Measurements from ENCODE around the gene UGT3A2.

Gene UGT3A2, protein sequence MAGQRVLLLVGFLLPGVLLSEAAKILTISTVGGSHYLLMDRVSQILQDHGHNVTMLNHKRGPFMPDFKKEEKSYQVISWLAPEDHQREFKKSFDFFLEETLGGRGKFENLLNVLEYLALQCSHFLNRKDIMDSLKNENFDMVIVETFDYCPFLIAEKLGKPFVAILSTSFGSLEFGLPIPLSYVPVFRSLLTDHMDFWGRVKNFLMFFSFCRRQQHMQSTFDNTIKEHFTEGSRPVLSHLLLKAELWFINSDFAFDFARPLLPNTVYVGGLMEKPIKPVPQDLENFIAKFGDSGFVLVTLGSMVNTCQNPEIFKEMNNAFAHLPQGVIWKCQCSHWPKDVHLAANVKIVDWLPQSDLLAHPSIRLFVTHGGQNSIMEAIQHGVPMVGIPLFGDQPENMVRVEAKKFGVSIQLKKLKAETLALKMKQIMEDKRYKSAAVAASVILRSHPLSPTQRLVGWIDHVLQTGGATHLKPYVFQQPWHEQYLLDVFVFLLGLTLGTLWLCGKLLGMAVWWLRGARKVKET
- total RNA-seq, result 0 to 0.12 (median 0) reads per million in 9 experiments

DNA sequence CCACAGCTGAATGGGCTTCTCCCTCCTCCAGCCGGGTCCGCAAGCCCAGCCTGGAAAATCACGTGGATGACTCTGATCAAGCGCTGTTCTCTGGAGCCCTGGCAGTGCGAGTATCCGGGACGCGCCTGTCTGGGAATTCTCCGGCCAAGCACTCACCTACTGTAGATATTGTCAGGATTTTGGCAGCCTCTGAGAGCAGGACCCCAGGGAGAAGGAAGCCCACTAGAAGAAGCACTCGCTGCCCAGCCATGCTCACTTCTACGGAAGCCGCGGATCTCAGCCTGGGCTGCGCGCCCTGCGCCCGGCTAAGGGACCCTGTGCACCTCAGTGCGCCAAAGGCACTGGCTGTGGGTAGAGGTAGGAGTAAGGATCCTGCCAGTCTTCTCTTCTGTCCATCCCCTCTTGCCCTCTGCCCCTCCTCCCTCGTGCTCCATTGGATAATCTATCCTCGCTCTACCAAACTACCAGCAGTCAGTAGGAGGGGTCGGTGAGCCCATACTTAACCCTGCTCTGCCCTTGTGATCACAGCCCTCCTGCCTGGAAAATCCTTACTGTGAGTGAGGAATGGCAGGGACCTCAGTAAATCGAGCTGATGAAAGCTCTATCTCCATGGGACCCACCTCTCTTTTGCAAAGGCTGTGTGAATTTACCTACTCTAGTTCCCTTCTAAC, at the start of gene UGT3A2:
TSS of gene UGT3A2 (minus strand) at position 343 of the 671 bp plus-strand sequence. CDS start at position 250, 93 bp downstream.
- Mint-ChIP-seq H3K27me3 (peaks cover 31 to 72% of the 10 kb centered on the region in 2 donors), H3K9me3 (no peaks in the 10 kb centered on the region), H3K36me3 (ENCODE audit: insufficient read depth) (no peaks in the 10 kb centered on the region), H3K4me3 (peak within 1 kb of the TSS in 1 of 2 donors; percentile 7), H3K4me1 (ENCODE audit: low read depth in 2 of 2) (peaks cover 10% of the 10 kb centered on the region in 2 donors), H3K27ac (no peak within 1 kb of the TSS)
- no peak for ATAC-seq (replicated peaks)
- no peak for DNase-seq

DNA sequence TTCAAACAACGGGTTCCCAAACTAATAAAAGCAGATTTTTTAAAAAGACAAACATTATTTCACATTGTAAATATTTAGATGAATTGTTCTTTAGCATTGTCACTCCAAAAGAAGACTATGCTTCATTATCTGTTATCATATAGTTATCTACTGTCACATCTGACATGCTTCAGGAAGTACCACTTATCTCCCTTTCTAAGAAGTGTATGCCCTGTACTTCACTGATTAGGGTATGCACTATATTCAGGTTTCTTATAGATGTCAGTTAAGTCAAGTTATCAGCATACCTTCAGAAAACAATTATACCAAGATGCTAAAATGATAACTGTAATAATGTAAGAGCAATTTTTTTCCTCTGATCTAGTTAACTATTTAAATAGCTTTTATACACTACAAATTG, 44.6 kb upstream of the UGT3A2 start:
- H3K9me3 Mint-ChIP-seq, result no peaks in the 10 kb centered on the region
- no peak overlapping the region for H3K4me3 Mint-ChIP-seq
- peaks cover 50% of the 10 kb centered on the region for H3K36me3 Mint-ChIP-seq (ENCODE audit: insufficient read depth)
- DNase-seq (no peak), ATAC-seq (replicated peaks) (no peak)
- H3K27me3 Mint-ChIP-seq, result no peaks in the 10 kb centered on the region
- no peaks in the 10 kb centered on the region for H3K4me1 Mint-ChIP-seq (ENCODE audit: low read depth in 2 of 2)
- no peak overlapping the region for H3K27ac Mint-ChIP-seq

DNA sequence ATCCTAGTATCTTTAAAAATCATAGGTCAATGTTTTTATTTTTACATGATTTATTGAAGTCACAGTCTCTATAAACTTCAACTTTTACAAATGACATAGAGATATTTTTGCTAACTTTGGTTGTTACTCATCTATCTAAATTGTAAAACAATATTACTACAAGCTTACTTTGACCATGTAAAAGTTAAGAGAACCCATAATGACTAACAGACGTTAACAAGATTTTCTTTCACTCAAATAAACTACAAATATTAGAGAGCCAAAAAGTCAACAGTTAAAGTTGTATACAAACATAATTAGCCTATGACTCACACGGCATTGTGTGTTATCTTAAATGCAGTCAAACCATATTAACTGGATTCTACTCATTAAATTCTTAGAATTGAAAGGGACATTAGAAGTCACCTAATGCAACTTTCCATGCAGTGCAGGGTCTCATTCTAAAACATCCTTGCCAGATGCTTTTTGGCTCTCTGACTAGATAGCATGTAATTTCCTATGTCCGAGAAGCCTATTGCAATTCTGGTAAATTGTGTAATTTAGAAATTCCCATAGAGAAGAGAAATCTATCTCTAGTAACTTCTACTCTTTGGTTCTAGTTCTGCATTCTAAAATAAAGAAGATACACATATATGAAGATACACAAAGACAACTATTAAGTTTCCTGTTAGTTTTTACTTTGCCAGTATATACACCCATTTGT, 42.2 kb upstream of the UGT3A2 start:
- Mint-ChIP-seq H3K9me3 (no peaks in the 10 kb centered on the region), H3K4me3 (no peak overlapping the region), H3K27ac (no peak overlapping the region), H3K27me3 (no peaks in the 10 kb centered on the region), H3K4me1 (ENCODE audit: low read depth in 2 of 2) (no peaks in the 10 kb centered on the region), H3K36me3 (ENCODE audit: insufficient read depth) (peaks cover 59% of the 10 kb centered on the region)
- ATAC-seq (replicated peaks), result no peak
- DNase-seq, result no peak

DNA sequence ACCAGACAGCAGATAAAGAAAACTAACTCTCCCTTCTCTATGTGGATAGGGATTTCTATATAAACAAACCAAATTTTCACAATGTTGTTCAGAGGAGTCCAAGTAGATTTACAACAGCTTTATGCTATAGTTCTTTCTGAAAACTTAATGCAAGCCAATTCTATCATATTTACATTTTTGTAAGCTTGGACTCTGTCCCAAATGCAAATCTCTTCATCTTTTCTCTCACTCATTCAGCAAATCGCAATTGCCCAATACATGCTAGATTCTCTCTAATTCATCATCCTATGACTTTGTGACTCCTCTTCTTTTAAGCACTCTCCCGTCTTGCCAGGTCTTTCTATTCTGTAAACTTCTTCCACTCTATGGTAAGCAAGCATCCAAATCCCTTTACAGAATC, 39.1 kb upstream of the UGT3A2 start:
- ATAC-seq (replicated peaks), result no peak
- Mint-ChIP-seq H3K4me1 (ENCODE audit: low read depth in 2 of 2) (no peaks in the 10 kb centered on the region), H3K9me3 (no peaks in the 10 kb centered on the region), H3K27me3 (no peaks in the 10 kb centered on the region), H3K4me3 (no peak overlapping the region), H3K27ac (peak overlapping the region in 1 of 2 donors; percentile 9), H3K36me3 (ENCODE audit: insufficient read depth) (peaks cover 46% of the 10 kb centered on the region)
- DNase-seq, result no peak

DNA sequence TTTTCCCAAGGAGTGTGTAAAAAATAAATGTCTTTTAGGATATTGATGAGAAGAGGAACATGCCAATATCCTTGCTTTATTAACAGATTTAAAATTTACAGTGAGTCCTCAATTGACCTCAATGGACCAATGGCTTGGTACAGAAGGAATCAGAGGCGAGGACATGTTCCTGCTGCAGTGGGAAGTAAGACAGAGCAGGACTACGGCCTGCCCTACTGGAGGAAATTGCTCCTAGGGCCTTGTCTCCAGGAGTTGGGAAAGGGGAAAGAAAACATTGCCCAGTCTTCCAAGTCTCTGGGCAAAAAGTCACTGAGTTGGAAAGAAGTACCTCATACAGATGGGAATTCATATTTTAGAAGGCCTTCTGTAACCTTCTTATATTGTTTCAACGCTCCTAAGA, 33.1 kb upstream of the UGT3A2 start:
- Mint-ChIP-seq H3K9me3 (no peaks in the 10 kb centered on the region), H3K36me3 (ENCODE audit: insufficient read depth) (peaks cover 5% of the 10 kb centered on the region), H3K27ac (peak overlapping the region in 1 of 2 donors; percentile 55), H3K4me3 (no peak overlapping the region), H3K4me1 (ENCODE audit: low read depth in 2 of 2) (no peaks in the 10 kb centered on the region), H3K27me3 (no peaks in the 10 kb centered on the region)
- DNase-seq, result no peak
- no peak for ATAC-seq (replicated peaks)

DNA sequence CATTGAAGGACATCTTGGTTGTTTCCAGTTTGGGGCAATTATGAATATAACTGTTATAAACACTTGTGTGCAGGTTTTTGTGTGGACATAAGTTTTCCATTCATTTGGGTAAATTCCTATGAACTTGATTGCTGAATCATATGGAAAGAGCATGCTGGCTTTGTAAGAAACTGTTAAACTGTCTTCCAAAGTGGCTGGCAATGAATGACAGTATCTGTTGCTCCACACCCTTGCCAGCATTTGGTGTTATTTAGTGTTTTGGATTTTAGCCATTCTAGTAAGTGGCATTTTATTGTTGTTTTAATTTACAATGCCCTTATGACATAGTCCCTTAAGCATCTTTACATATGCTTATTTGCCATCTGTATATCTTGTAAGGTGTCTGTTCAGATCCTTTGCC, 29.8 kb upstream of the UGT3A2 start:
- peaks cover 0 to 2% of the 10 kb centered on the region in 2 donors for H3K9me3 Mint-ChIP-seq
- H3K4me1 Mint-ChIP-seq (ENCODE audit: low read depth in 2 of 2), result no peaks in the 10 kb centered on the region
- H3K27ac Mint-ChIP-seq, result no peak overlapping the region

DNA sequence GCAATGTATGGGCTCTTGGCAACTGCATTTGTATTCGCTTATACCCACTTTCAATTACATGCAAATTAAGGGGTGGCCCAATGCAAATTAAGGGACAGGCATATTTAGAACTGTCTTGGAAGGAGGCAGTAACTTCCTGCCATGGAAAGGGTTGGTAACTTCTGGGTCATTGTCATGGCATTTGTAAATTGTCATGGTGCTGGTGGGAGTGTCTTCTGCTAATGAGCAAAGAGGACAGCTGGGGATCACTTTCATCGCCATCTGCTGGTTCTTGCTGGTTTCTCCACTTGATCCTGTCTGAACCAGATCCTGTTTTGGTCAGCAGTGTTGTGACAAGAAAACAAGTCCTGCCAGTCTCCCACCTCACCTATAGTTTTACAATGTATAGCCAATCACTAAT, 23.3 kb upstream of the UGT3A2 start:
- no peaks in the 10 kb centered on the region for H3K4me1 Mint-ChIP-seq (ENCODE audit: low read depth in 2 of 2)

More for the DNA sequence above, 29.8 kb upstream of the UGT3A2 start:
- H3K27me3 Mint-ChIP-seq, result no peaks in the 10 kb centered on the region
- DNase-seq (no peak), ATAC-seq (replicated peaks) (no peak)
- H3K4me3 Mint-ChIP-seq, result no peak overlapping the region
- no peaks in the 10 kb centered on the region for H3K36me3 Mint-ChIP-seq (ENCODE audit: insufficient read depth)

DNA sequence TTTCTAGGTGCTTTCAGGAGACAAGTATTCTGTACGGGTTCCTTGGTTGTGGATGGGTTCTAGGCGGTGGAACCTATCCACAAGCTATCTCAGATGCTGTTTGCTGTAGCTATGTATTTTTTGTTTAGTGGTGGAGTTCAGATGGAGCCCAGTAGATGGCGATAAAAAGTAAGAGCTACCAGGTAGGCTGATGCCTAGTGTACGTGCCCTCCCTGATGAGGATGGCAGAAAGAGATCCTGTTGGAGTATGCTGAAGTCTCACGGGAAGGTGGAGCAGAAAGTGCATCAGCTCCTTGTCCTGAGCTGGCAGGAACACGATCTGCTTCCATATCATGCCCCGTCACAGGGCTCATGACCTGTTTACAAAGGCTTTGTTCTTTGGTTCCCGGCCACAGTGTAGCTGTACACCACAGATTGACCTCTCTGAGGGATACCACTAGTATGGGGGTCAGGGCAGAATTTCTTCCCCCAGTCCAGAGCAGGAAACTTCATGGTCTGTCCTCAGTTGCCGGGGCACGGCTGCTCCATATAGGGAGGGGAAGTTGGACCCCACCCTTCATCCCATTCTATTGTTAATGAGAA, 12.6 kb upstream of the UGT3A2 start:
- peak; percentile 8 to 23 (median 8) for DNase-seq
- peaks cover 46 to 48% of the 10 kb centered on the region in 2 donors for H3K27me3 Mint-ChIP-seq
- no peaks in the 10 kb centered on the region for H3K4me1 Mint-ChIP-seq (ENCODE audit: low read depth in 2 of 2)
- no peaks in the 10 kb centered on the region for H3K9me3 Mint-ChIP-seq
- no peak overlapping the region for H3K4me3 Mint-ChIP-seq
- peak; percentile 74 for ATAC-seq (replicated peaks)
- H3K36me3 Mint-ChIP-seq (ENCODE audit: insufficient read depth), result no peaks in the 10 kb centered on the region
- H3K27ac Mint-ChIP-seq, result no peak overlapping the region

More for the DNA sequence above, 23.3 kb upstream of the UGT3A2 start:
- H3K9me3 Mint-ChIP-seq, result peaks cover 4 to 5% of the 10 kb centered on the region in 2 donors
- no peak overlapping the region for H3K4me3 Mint-ChIP-seq
- peaks cover 21 to 22% of the 10 kb centered on the region in 2 donors for H3K27me3 Mint-ChIP-seq
- H3K36me3 Mint-ChIP-seq (ENCODE audit: insufficient read depth), result no peaks in the 10 kb centered on the region
- ATAC-seq (replicated peaks), result no peak
- no peak overlapping the region for H3K27ac Mint-ChIP-seq
- DNase-seq, result no peak

DNA sequence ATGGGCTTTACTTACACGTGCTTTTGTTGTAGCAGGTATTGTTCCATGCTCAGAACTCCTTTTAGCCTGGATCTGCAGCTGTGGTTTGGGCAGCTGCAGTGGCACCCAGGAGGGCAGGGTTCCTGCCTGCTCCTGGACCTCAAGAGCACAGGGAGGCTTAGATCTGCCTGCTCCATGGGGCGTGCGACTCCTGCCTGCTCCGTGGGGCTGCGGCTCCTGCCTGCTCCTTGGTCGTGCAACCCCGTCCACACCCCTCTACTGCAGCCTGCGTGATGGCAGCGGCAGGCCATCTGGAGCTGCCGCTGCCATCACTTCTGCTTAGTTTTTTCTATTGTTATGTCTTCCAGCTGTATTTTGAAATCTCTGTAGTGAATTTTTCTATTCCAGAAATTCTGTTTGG, 11.7 kb upstream of the UGT3A2 start:
- DNase-seq (no peak), ATAC-seq (replicated peaks) (no peak)
- peaks cover 43 to 45% of the 10 kb centered on the region in 2 donors for H3K27me3 Mint-ChIP-seq
- H3K36me3 Mint-ChIP-seq (ENCODE audit: insufficient read depth), result no peaks in the 10 kb centered on the region
- peaks cover 0 to 1% of the 10 kb centered on the region in 2 donors for H3K4me1 Mint-ChIP-seq (ENCODE audit: low read depth in 2 of 2)
- H3K27ac Mint-ChIP-seq, result no peak overlapping the region
- no peaks in the 10 kb centered on the region for H3K9me3 Mint-ChIP-seq
- H3K4me3 Mint-ChIP-seq, result no peak overlapping the region

DNA sequence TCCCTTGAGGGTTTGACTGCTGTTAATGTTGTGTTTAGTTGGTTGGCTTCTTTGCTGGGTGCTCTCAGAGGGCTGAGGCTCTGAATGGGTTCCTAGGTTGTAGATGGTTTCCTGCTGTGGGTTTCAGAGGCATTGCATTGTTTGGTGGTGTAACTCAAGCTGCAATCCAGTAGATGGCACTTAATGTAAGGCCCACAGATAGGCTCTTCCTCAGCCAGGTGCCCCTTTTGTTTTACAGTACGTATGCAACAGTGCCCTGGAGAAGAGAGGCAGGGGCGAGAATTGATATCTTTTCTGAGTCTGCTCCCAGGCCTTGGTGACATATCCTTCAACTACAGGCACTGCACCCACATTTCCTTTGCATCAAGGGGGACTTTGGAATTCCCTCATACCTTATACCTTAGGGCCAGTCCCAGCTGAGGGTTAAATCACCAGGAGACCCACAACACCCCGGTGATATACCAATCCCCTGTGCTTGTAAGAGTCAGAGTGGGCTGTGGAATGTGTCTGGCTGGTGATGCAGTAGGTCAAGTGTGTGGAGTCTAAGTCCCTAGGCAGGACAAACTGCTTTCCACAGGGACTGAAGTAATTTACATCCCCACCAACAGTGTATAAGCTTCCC, 7.0 kb upstream of the UGT3A2 start:
- Mint-ChIP-seq H3K27me3 (peaks cover 28 to 52% of the 10 kb centered on the region in 2 donors), H3K9me3 (no peaks in the 10 kb centered on the region), H3K27ac (no peak overlapping the region), H3K4me3 (no peak overlapping the region), H3K4me1 (ENCODE audit: low read depth in 2 of 2) (peaks cover 6 to 11% of the 10 kb centered on the region in 2 donors), H3K36me3 (ENCODE audit: insufficient read depth) (no peaks in the 10 kb centered on the region)
- DNase-seq (no peak), ATAC-seq (replicated peaks) (peak; percentile 32)

DNA sequence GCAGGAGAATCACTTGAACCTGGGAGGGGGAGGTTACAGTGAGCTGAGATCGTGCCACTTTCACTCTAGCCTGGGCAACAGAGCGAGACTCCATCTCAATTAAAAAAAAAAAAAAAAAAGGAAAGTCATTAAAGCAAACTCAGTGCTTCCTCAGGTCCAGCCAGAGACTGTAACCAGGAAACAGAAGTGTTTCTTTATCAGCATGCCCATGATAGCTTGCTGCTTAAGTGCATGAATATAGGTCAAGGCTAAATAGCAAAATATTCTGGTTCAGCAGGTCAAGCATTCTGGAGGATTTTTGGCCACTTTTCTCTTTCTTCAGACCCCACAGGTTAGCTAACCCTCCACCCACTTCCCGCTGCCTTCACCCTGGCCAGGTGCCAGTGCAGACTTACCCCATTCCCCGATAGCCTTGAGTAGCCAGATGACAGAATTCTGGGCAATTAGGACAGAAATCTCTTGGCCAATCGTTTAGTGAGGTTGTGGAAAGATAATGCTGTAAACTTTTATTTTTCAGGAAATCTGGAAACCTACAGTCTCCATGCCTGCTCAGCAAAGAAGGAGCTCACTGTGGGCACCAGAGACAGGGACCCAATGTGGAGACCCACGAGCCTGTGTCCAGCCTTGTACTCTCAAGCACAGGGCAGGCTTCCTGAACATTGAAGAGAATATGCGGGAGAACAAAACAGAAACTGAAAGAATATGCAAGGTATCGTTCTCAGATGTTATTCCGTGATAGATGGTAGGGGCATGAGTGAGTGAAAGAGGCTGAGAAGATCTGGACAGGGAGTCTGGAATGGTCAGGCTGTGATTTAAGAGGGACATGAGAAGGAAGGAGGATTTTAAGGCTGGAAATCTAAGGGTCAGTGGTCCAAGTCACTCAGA, 4.2 kb upstream of the UGT3A2 start:
- DNase-seq (no peak), ATAC-seq (replicated peaks) (no peak)
- Mint-ChIP-seq H3K27me3 (peaks cover 33 to 62% of the 10 kb centered on the region in 2 donors), H3K36me3 (ENCODE audit: insufficient read depth) (no peaks in the 10 kb centered on the region), H3K4me1 (ENCODE audit: low read depth in 2 of 2) (peaks cover 11 to 12% of the 10 kb centered on the region in 2 donors), H3K27ac (peak overlapping the region in 1 of 2 donors; percentile 70), H3K4me3 (peak overlapping the region; percentile 55 to 73), H3K9me3 (no peaks in the 10 kb centered on the region)

DNA sequence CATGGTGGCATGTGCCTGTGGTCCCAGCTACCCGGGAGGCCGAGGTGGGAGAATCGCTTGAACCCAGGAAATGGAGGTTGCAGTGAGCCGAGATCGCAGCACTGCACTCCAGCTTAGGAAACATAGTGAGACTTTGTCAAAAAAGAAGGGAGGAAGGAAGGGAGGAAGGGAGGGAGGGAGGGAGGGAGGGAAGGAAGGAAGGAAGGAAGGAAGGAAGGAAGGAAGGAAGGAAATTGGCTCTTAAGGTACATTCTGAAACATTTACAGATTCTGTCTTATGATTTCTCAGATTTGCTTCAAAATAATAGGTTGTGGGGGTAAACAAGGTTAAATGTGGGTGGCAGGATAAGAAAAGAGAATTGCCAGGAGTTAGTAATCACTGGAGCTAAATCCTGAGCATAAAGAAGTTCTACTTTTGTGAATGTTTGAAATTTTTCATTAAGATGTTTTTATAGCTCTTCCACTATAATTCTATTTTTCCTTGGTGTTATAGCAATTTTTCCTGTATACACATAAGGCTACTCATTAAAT, 2.1 kb upstream of the UGT3A2 start:
- no peak for ATAC-seq (replicated peaks)
- H3K36me3 Mint-ChIP-seq (ENCODE audit: insufficient read depth), result no peaks in the 10 kb centered on the region
- DNase-seq, result no peak
- no peak overlapping the region for H3K27ac Mint-ChIP-seq
- H3K27me3 Mint-ChIP-seq, result peaks cover 37 to 79% of the 10 kb centered on the region in 2 donors
- H3K4me3 Mint-ChIP-seq, result no peak overlapping the region
- peaks cover 11 to 12% of the 10 kb centered on the region in 2 donors for H3K4me1 Mint-ChIP-seq (ENCODE audit: low read depth in 2 of 2)
- no peaks in the 10 kb centered on the region for H3K9me3 Mint-ChIP-seq
